ENCODE results near the gene SUPT20HL2.
A peak's percentile ranks its signal among the peaks of the same experiment; 100 is the strongest.
"Not testable (repeated sequence)": the region's sequence is repeated elsewhere in the genome, so short reads cannot be mapped to it uniquely, and the experiment has no call there.

The SUPT20HL2 gene

GRCh38 chrX:24309580-24310374, 4.1 kb downstream of the SUPT20HL2 start:
- DNase-seq (ENCODE audit: low spot score), result not testable (repeated sequence)

- not testable (repeated sequence) for DNase-seq (ENCODE audit: low spot score)
These were observed 5.1 kb downstream of the SUPT20HL2 start for GRCh38 chrX:24308803-24309202.

GRCh38 chrX:24306440-24306839, 7.4 kb downstream of the SUPT20HL2 start:
- no peak for DNase-seq (ENCODE audit: low spot score)

GRCh38 chrX:24305905-24306304, 8.0 kb downstream of the SUPT20HL2 start:
- DNase-seq (ENCODE audit: low spot score), result no peak

GRCh38 chrX:24301806-24302205, 12.1 kb downstream of the SUPT20HL2 start:
- DNase-seq (ENCODE audit: low spot score), result no peak

GRCh38 chrX:24301060-24301459, 12.8 kb downstream of the SUPT20HL2 start:
- no peak for DNase-seq (ENCODE audit: low spot score)

- no peak for DNase-seq (ENCODE audit: low spot score)
These were observed 15.7 kb downstream of the SUPT20HL2 start for GRCh38 chrX:24298191-24298590.

- DNase-seq (ENCODE audit: low spot score), result no peak
These were observed 19.2 kb downstream of the SUPT20HL2 start for GRCh38 chrX:24294619-24295018.

GRCh38 chrX:24293412-24293811, 20.5 kb downstream of the SUPT20HL2 start:
- DNase-seq (ENCODE audit: low spot score), result no peak

- no peak for DNase-seq (ENCODE audit: low spot score)
These were observed 21.5 kb downstream of the SUPT20HL2 start for GRCh38 chrX:24292353-24292752.

GRCh38 chrX:24285082-24285481, 28.8 kb downstream of the SUPT20HL2 start:
- DNase-seq (ENCODE audit: low spot score), result no peak

GRCh38 chrX:24283127-24283794, 30.6 kb downstream of the SUPT20HL2 start:
- no peak for DNase-seq (ENCODE audit: low spot score)

GRCh38 chrX:24282381-24283126, 31.3 kb downstream of the SUPT20HL2 start:
- no peak for DNase-seq (ENCODE audit: low spot score)

- no peak for DNase-seq (ENCODE audit: low spot score)
These were observed 36.5 kb downstream of the SUPT20HL2 start for GRCh38 chrX:24277405-24277804.

- no peak for DNase-seq (ENCODE audit: low spot score)
These were observed 37.9 kb downstream of the SUPT20HL2 start for GRCh38 chrX:24276015-24276414.

- no peak for DNase-seq (ENCODE audit: low spot score)
These were observed 42.6 kb downstream of the SUPT20HL2 start for GRCh38 chrX:24271262-24271661.

- no peak for DNase-seq (ENCODE audit: low spot score)
These were observed 45.1 kb downstream of the SUPT20HL2 start for GRCh38 chrX:24268786-24269185.

- DNase-seq (ENCODE audit: low spot score), result no peak
These were observed 46.9 kb downstream of the SUPT20HL2 start for GRCh38 chrX:24266996-24267395.

- peak; percentile 4 for DNase-seq (ENCODE audit: low spot score)
These were observed 49.5 kb downstream of the SUPT20HL2 start for GRCh38 chrX:24264383-24264782.

GRCh38 chrX:24262309-24262708, 51.6 kb downstream of the SUPT20HL2 start:
- no peak for DNase-seq (ENCODE audit: low spot score)
